Activated CD4-positive, alpha-beta T cell treated with anti-CD3 and anti-CD28 coated beads for 36 hours (primary cell): ENCODE measurements around the gene PGA5. TPM values are rescaled to one million over a fixed set of nuclear protein-coding genes. Genes with fewer than 3 reads are reported as not detected.

ENCODE experiments used
- ATAC-seq: fragments of 200-7000 bp; cut with Tn5 transposase; one replicate; pipeline ENCODE4 v1.10.0; 2021; ENCODE audit warnings: mild to moderate bottlenecking, moderate library complexity
- CTCF ChIA-PET: fragments of 350-600 bp; sonication (Branson Sonifier 250); formaldehyde crosslinking; loops from one replicate; lab custom pipeline; 2021; ENCODE audit warnings: antibody characterized with exemption; lab: Charles Lee
- POLR2A ChIA-PET: fragments of 350-600 bp; sonication (Branson Sonifier 250); formaldehyde crosslinking; loops from one replicate; lab custom pipeline; 2021; ENCODE audit warnings: antibody characterized with exemption, inconsistent platforms; lab: Charles Lee
- DNase-seq: peaks from one replicate; pipeline ENCODE4 v3.0.0-alpha.2; 2020
- H3K27ac Mint-ChIP-seq: one replicate; pipeline ENCODE4 v1.8.0; 2021; ENCODE audit warnings: mixed read lengths
- H3K27me3 Mint-ChIP-seq: one replicate; pipeline ENCODE4 v1.8.0; 2021; ENCODE audit warnings: mixed read lengths
- H3K36me3 Mint-ChIP-seq: one replicate; pipeline ENCODE4 v1.8.0; 2021; ENCODE audit warnings: low read depth, mixed read lengths
- H3K4me1 Mint-ChIP-seq: one replicate; pipeline ENCODE4 v1.8.0; 2021; ENCODE audit warnings: mixed read lengths
- H3K4me3 Mint-ChIP-seq: one replicate; pipeline ENCODE4 v1.8.0; 2021; ENCODE audit warnings: mild to moderate bottlenecking, moderate library complexity, mixed read lengths
- H3K9me3 Mint-ChIP-seq: one replicate; pipeline ENCODE4 v1.8.0; 2021; ENCODE audit warnings: low read depth, mixed read lengths
- intact Hi-C, 2 experiments: fragments of 100-400 bp; cut with DNase I in 1 of 2; cut with micrococcal nuclease in 1 of 2; formaldehyde crosslinking; loops; one replicate each; pipeline versions ENCODE4 v1.14.2 to v1.15.1; 2022 to 2024; cut with DNase I, micrococcal nuclease
- total RNA-seq, 2 experiments: library from RNA; stranded (reverse); gene quantifications; one replicate each; pipeline ENCODE4 v1.2.3, GENCODE V29; 2021

PGA5 gene
- total RNA-seq, 2 experiments from 2014 or later = not detected

- POLR2A ChIA-PET = no interaction called here
- no peaks in the 10 kb centered on the region for H3K9me3 Mint-ChIP-seq
- H3K4me3 Mint-ChIP-seq = no peak overlapping the region
- H3K36me3 Mint-ChIP-seq = peaks cover 54% of the 10 kb centered on the region
- intact Hi-C loops = loop anchor here in 1 of 2 experiments (10.0 kb wide), 1 partner anchor 463 kb away; no protein-coding TSS in a partner anchor
- DNase-seq (no peak), ATAC-seq (no peak)
- H3K27me3 Mint-ChIP-seq = peaks cover 9% of the 10 kb centered on the region
- CTCF ChIA-PET = no interaction called here
- peaks cover 33% of the 10 kb centered on the region for H3K4me1 Mint-ChIP-seq
- H3K27ac Mint-ChIP-seq = no peak overlapping the region
These were observed 56.8 kb downstream of the PGA5 start for GRCh38 chr11:61297746-61298145.

- H3K4me3 Mint-ChIP-seq = no peak overlapping the region
- no peak overlapping the region for H3K27ac Mint-ChIP-seq
- POLR2A ChIA-PET = interaction anchor here (0.5 kb wide), 1 partner anchor 13 kb away, joined by 3 read pairs; no protein-coding TSS in a partner anchor
- peaks cover 27% of the 10 kb centered on the region for H3K4me1 Mint-ChIP-seq
- H3K36me3 Mint-ChIP-seq = peaks cover 60% of the 10 kb centered on the region
- intact Hi-C loops = loop anchor here in 1 of 2 experiments (10.0 kb wide), 1 partner anchor 464 kb away; no protein-coding TSS in a partner anchor
- CTCF ChIA-PET = interaction anchor here (0.8 to 1.6 kb wide), 5 partner anchors 11 to 1002 kb away, joined by 4 to 7 read pairs (median 5); no protein-coding TSS in a partner anchor
- ATAC-seq = no peak
- no peaks in the 10 kb centered on the region for H3K9me3 Mint-ChIP-seq
- no peak for DNase-seq
- peaks cover 4% of the 10 kb centered on the region for H3K27me3 Mint-ChIP-seq
These were observed 57.8 kb downstream of the PGA5 start for GRCh38 chr11:61298663-61299244.

Other genes with a start within 250 kb of the PGA5 start
- gene CD5, start 138.7 kb upstream of the PGA5 start, total RNA-seq = 100 to 1,000 TPM; 298 to 399 TPM
- 10 to 100 TPM in 1 of 2 experiments, 1 to 10 TPM in 1; 9.5 to 10.6 TPM for gene VPS37C, start 79.7 kb upstream of the PGA5 start, total RNA-seq
- not detected for gene PGA3, start 37.7 kb upstream of the PGA5 start, total RNA-seq
- gene PGA4, start 18.8 kb upstream of the PGA5 start, total RNA-seq = not detected
- gene VWCE, start 54.1 kb downstream of the PGA5 start, total RNA-seq = 1 to 10 TPM; 5.2 to 6.8 TPM
- gene DDB1, start 91.9 kb downstream of the PGA5 start, total RNA-seq = 100 to 1,000 TPM; 258 to 268 TPM
- 100 to 1,000 TPM; 100 to 107 TPM for gene TKFC, start 92.1 kb downstream of the PGA5 start, total RNA-seq
- 10 to 100 TPM; 31.8 to 34.4 TPM for gene CYB561A3, start 120.7 kb downstream of the PGA5 start, total RNA-seq
- 10 to 100 TPM; 38.6 to 56.5 TPM for gene TMEM138, start 121.2 kb downstream of the PGA5 start, total RNA-seq
- gene TMEM216, start 151.4 kb downstream of the PGA5 start, total RNA-seq = 1 to 10 TPM; 8.3 to 8.8 TPM
- gene CPSF7, start 188.8 kb downstream of the PGA5 start, total RNA-seq = 100 to 1,000 TPM; 108 to 179 TPM
- gene SDHAF2, start 188.9 kb downstream of the PGA5 start, total RNA-seq = 10 to 100 TPM; 23.6 to 33.6 TPM